Naive thymus-derived CD8-positive, alpha-beta T cell (primary cell): ENCODE data around the gene STK32B. TPM values are rescaled to one million over a fixed set of nuclear protein-coding genes. Genes with fewer than 3 reads are reported as not detected.
"Not testable (repeated sequence)": the region's sequence is repeated elsewhere in the genome, so short reads cannot be mapped to it uniquely, and the experiment has no call there.

ENCODE experiments used
- ATAC-seq, 2 donors: fragments of 150-1000 bp; cut with Tn5 transposase in 1 of 2; sonication (Bioruptor Pico), chemical (Tn5 transposase) in 1 of 2; 1 replicate in 1 of 2; 2 replicates in 1 of 2; pipeline ENCODE4 v1.10.0; 2021; ENCODE audit warnings: mild to moderate bottlenecking in 2 of 2, moderate library complexity in 2 of 2
- POLR2A ChIA-PET: fragments of 350-600 bp; sonication (Branson Sonifier 250); formaldehyde crosslinking; loops from one replicate; lab custom pipeline; 2021; ENCODE audit warnings: antibody characterized with exemption; lab: Charles Lee
- DNase-seq, 10 donors: peaks; one replicate each; pipeline versions ENCODE4 v3.0.0 to v3.0.0-alpha.2; 2020 to 2022
- H3K27ac Mint-ChIP-seq, 10 donors: one replicate each; pipeline ENCODE4 v1.8.0; 2020 to 2022; ENCODE audit warnings: mild to moderate bottlenecking in 10 of 10, mixed read lengths in 10 of 10, moderate library complexity in 4 of 10, inconsistent platforms in 1 of 10
- H3K27me3 Mint-ChIP-seq, 5 donors: one replicate each; pipeline ENCODE4 v1.8.0; 2021 to 2022; ENCODE audit warnings: mixed read lengths in 5 of 5
- H3K36me3 Mint-ChIP-seq, 3 donors: one replicate each; pipeline ENCODE4 v1.8.0; 2020 to 2022; ENCODE audit warnings: mixed read lengths in 3 of 3, mild to moderate bottlenecking in 2 of 3, inconsistent platforms in 1 of 3
- H3K4me1 Mint-ChIP-seq, 4 donors: one replicate each; pipeline ENCODE4 v1.8.0; 2021 to 2022; ENCODE audit warnings: mixed read lengths in 4 of 4
- H3K4me3 Mint-ChIP-seq, 10 donors: one replicate each; pipeline ENCODE4 v1.8.0; 2020 to 2022; ENCODE audit warnings: mild to moderate bottlenecking in 10 of 10, mixed read lengths in 10 of 10, moderate library complexity in 6 of 10, inconsistent platforms in 1 of 10
- H3K9me3 Mint-ChIP-seq, 9 donors: one replicate each; pipeline ENCODE4 v1.8.0; 2020 to 2022; ENCODE audit warnings: mixed read lengths in 9 of 9, mild to moderate bottlenecking in 3 of 9, inconsistent platforms in 1 of 9, moderate library complexity in 1 of 9
- polyA plus RNA-seq, 3 donors: library from polyadenylated mRNA; unstranded; fragments of 300-500 nt; fragmentation: Illumina TruSeq; gene quantifications; one replicate each; pipeline ENCODE4 v1.2.3, GENCODE V29; 2021
- total RNA-seq, 8 experiments: library from RNA in 2 of 8; stranded (reverse) in 2 of 8; gene quantifications; one replicate each; pipeline ENCODE4 v1.2.3 and lab custom pipeline; 2021 to 2026

The STK32B gene
- total and polyA plus RNA-seq, 5 experiments from 2014 or later = not detected

DNA sequence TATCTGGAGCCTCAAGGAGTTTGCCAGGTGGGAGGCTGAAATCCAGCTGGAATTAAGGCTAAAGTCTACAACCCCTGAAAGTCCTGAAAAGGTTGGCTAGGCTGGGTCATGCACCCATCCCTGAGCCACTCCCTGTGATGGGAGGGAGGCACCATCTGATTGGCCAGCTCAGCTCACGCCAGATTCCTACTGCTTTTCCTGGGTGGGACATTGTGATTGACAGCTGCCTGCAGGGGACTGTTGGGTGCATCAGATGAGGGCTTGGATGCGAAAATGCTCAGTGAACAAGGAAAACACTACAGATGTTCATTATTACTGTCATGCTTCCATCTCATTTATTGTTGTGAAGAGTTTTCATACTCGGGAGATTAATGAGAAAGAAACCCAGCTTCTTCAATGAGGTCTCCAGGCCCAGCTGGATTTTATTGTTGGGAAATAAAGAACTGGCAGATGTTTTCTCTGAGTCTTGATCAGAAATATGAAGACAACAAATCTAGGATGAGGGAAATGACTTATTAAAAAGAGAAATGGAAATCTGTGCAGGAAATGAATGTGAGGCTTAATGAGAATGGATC lies 185.9 kb downstream of the STK32B start:
- H3K4me3 Mint-ChIP-seq = no peak overlapping the region
- no peak for DNase-seq
- H3K9me3 Mint-ChIP-seq = no peaks in the 10 kb centered on the region
- POLR2A ChIA-PET = no interaction called here
- H3K4me1 Mint-ChIP-seq = peaks cover 0 to 2% (median 0%) of the 10 kb centered on the region in 4 donors
- no peak overlapping the region for H3K27ac Mint-ChIP-seq
- H3K36me3 Mint-ChIP-seq = no peaks in the 10 kb centered on the region
- peaks cover 0 to 5% (median 0%) of the 10 kb centered on the region in 5 donors for H3K27me3 Mint-ChIP-seq
- ATAC-seq = no peak

DNA sequence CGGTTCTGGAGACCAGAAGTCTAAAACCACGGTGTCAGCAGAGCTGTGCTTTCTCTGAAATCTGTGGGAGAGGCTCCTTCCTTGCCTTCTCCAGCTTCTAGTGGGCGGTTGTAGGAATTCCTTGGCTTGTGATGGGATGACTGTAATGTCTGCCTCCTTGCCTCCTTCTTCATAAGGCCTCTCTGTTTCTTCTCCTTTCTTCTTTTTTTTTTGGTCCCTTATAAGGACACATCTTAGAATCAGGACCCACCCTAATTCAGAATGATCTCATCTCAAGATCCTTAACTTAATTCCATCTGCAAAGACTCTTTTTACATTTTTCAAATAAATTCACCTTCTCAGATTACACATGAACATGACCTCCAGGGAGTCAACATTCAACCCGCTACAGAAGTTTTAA lies 186.9 kb downstream of the STK32B start:
- Mint-ChIP-seq H3K4me3 (no peak overlapping the region), H3K27me3 (peaks cover 0 to 4% (median 0%) of the 10 kb centered on the region in 5 donors), H3K36me3 (no peaks in the 10 kb centered on the region), H3K4me1 (peaks cover 0 to 2% (median 0%) of the 10 kb centered on the region in 4 donors), H3K9me3 (no peaks in the 10 kb centered on the region), H3K27ac (no peak overlapping the region)
- POLR2A ChIA-PET = no interaction called here
- no peak for ATAC-seq
- DNase-seq = no peak

DNA sequence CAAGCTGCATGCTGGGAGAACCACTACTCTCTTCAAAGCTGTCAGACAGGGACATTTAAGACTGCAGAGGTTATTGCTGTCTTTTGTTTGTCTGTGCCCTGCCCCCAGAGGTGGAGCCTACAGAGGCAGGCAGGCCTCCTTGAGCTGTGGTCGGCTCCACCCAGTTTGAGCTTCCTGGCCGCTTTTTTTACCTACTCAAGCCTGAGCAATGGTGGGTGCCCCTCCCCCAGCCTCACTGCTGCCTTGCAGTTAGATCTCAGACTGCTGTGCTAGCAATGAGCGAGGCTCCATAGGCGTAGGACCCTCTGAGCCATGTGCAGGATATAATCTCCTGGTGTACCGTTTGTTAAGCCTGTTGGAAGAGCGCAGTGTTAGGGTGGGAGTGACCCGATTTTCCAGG lies 195.8 kb downstream of the STK32B start:
- H3K36me3 Mint-ChIP-seq, H3K27me3 Mint-ChIP-seq, ATAC-seq, POLR2A ChIA-PET: not testable (repeated sequence)
- peak overlapping the region in 3 of 10 donors; percentile 33 to 71 (median 63) for H3K27ac Mint-ChIP-seq
- H3K4me1 Mint-ChIP-seq = peaks cover 6 to 20% (median 11%) of the 10 kb centered on the region in 4 donors
- H3K9me3 Mint-ChIP-seq = peaks cover 0 to 19% (median 5%) of the 10 kb centered on the region in 9 donors
- peak overlapping the region in 5 of 10 donors; percentile 12 to 69 (median 48) for H3K4me3 Mint-ChIP-seq
- peak in 4 of 10 donors; percentile 2 to 23 (median 18) for DNase-seq

DNA sequence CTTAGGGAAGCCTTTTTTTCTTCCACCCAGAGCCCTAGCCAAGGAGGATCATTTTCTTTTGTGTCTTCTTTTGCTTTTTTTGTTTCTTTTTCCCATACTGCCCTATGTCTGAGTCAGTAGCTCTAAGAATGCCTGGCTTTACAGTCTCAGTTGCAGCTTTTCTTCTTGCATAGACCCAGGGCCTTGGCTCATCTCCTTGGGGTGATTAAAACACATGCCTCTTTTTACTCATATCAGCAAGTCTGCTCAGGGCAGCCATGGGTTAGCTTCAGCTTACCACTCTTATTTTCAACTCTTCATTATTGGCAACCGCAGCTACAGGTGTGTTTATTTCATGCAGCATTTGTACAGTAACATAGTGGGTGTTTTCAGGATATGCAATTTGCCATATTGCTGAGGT lies 196.5 kb downstream of the STK32B start:
- Mint-ChIP-seq H3K27me3 (peaks cover 0 to 12% (median under 1%) of the 10 kb centered on the region in 5 donors), H3K9me3 (peaks cover 0 to 19% (median 5%) of the 10 kb centered on the region in 9 donors), H3K36me3 (peaks cover 0 to 4% (median 0%) of the 10 kb centered on the region in 3 donors), H3K27ac (no peak overlapping the region), H3K4me1 (peaks cover 6 to 20% (median 11%) of the 10 kb centered on the region in 4 donors), H3K4me3 (peak overlapping the region in 4 of 10 donors; percentile 18 to 66 (median 34))
- POLR2A ChIA-PET = no interaction called here
- no peak for DNase-seq
- no peak for ATAC-seq

- POLR2A ChIA-PET = no interaction called here
- Mint-ChIP-seq H3K4me3 (no peak overlapping the region), H3K27ac (no peak overlapping the region), H3K9me3 (peaks cover 0 to 19% (median 5%) of the 10 kb centered on the region in 9 donors), H3K27me3 (peaks cover 0 to 13% (median 1%) of the 10 kb centered on the region in 5 donors), H3K36me3 (peaks cover 0 to 5% (median 0%) of the 10 kb centered on the region in 3 donors), H3K4me1 (peaks cover 6 to 20% (median 11%) of the 10 kb centered on the region in 4 donors)
- DNase-seq = no peak
- ATAC-seq = no peak
These were observed 198.4 kb downstream of the STK32B start for GRCh38 chr4:5249727-5250126.

DNA sequence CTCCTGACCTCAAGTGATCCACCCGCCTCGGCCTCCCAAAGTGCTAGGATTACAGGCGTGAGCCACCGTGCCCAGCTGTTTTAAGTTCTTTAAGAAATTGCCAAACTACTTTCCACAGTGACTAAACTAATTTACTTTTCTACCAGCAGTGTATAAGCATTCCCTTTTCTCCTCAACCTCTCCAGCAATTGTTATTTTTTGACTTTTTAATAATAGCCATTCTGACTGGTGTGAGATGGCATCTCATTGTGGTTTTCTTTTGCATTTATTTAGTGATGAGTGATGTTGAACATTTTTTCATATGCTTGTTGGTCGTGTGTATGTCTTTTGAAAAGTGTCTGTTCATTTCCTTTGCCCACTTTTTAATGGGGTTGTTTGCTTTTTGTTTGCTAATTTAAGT lies 199.3 kb downstream of the STK32B start:
- peaks cover 0 to 11% (median 1%) of the 10 kb centered on the region in 5 donors for H3K27me3 Mint-ChIP-seq
- ATAC-seq, DNase-seq, H3K27ac Mint-ChIP-seq, H3K36me3 Mint-ChIP-seq, POLR2A ChIA-PET, H3K4me3 Mint-ChIP-seq: not testable (repeated sequence)
- H3K4me1 Mint-ChIP-seq = peaks cover 6 to 20% (median 11%) of the 10 kb centered on the region in 4 donors
- H3K9me3 Mint-ChIP-seq = peaks cover 0 to 19% (median 5%) of the 10 kb centered on the region in 9 donors

DNA sequence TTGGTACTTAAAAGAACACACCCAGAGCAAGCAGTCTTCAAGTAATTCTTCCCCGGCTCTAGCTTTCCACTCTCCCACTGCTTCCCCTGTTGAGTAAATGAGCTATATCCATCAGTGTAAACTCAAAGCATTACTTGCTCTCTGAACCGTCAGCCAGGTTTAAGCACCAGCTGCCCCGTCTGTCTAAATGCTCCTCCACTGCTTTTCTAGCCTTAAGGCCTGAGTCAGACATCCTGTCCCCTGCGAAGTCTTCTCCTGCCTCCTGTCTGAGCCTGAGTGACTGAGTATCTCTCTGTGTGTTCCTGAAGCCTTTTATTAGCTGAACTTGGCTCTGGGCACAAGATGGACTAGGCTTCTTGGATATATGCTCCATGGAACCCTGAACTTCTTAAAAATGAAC lies 205.1 kb downstream of the STK32B start:
- Mint-ChIP-seq H3K27me3 (peaks cover 0 to 7% (median 1%) of the 10 kb centered on the region in 5 donors), H3K27ac (no peak overlapping the region), H3K4me3 (no peak overlapping the region), H3K36me3 (peaks cover 0 to 5% (median 0%) of the 10 kb centered on the region in 3 donors), H3K9me3 (peaks cover 0 to 6% (median 0%) of the 10 kb centered on the region in 9 donors), H3K4me1 (peaks cover 0 to 3% (median 0%) of the 10 kb centered on the region in 4 donors)
- ATAC-seq = no peak
- no peak for DNase-seq
- POLR2A ChIA-PET = no interaction called here

GRCh38 chr4:5257086-5257485 lies 205.8 kb downstream of the STK32B start:
- no peak overlapping the region for H3K4me3 Mint-ChIP-seq
- H3K36me3 Mint-ChIP-seq = peaks cover 0 to 5% (median 0%) of the 10 kb centered on the region in 3 donors
- H3K4me1 Mint-ChIP-seq = peaks cover 0 to 3% (median 0%) of the 10 kb centered on the region in 4 donors
- no peak for DNase-seq
- POLR2A ChIA-PET = no interaction called here
- ATAC-seq = no peak
- peaks cover 0 to 7% (median 1%) of the 10 kb centered on the region in 5 donors for H3K27me3 Mint-ChIP-seq
- H3K27ac Mint-ChIP-seq = no peak overlapping the region
- H3K9me3 Mint-ChIP-seq = peaks cover 0 to 6% (median 0%) of the 10 kb centered on the region in 9 donors

DNA sequence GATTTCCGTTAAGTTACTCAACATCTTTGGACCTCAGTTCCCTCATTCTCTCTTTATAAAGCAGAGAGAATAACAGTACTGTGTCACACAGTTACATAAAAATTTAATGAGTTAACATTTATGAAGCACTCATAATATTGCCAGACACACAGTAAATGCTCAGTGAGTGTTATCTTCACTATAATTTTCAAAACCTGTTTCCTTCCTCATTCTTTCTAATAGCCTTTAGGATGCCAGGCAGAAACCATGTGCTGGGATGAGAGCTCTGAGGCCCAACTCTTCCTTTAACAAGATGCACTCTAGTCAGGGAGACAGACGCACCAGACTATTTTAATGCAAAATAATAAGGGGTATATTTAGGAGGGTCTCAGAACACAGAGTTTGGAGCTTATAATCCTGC lies 208.2 kb downstream of the STK32B start:
- no peak for DNase-seq
- H3K27me3 Mint-ChIP-seq = peaks cover 0 to 4% (median 0%) of the 10 kb centered on the region in 5 donors
- peaks cover 0 to 3% (median 0%) of the 10 kb centered on the region in 4 donors for H3K4me1 Mint-ChIP-seq
- POLR2A ChIA-PET = no interaction called here
- no peak overlapping the region for H3K4me3 Mint-ChIP-seq
- no peaks in the 10 kb centered on the region for H3K9me3 Mint-ChIP-seq
- H3K36me3 Mint-ChIP-seq = no peaks in the 10 kb centered on the region
- ATAC-seq = no peak
- no peak overlapping the region for H3K27ac Mint-ChIP-seq

DNA sequence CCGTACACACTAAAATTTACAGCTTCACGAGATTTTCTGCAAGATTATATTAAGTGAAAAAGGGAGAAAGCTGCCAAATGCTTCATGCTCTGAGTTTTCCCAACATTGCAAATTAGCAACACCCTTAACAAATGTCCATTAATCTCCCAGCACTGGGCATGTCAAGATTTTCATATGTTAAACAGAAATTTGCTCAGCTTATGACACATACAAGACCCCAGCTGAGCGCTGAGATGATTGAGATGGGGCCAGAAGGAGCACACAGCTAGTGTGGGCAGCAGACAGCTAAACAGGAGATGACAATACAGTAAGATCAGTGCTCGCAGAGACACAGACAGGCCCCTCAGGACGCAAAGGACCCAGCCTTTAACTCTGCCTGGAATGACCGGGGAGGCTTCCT lies 208.8 kb downstream of the STK32B start:
- Mint-ChIP-seq H3K9me3 (no peaks in the 10 kb centered on the region), H3K27ac (peak overlapping the region in 1 of 10 donors; percentile 57), H3K4me3 (no peak overlapping the region), H3K27me3 (peaks cover 0 to 4% (median 0%) of the 10 kb centered on the region in 5 donors), H3K36me3 (no peaks in the 10 kb centered on the region), H3K4me1 (peaks cover 0 to 3% (median 0%) of the 10 kb centered on the region in 4 donors)
- no peak for ATAC-seq
- DNase-seq = no peak
- POLR2A ChIA-PET = no interaction called here

GRCh38 chr4:5261866-5262265 lies 210.6 kb downstream of the STK32B start:
- H3K27me3 Mint-ChIP-seq = peaks cover 0 to 4% (median 0%) of the 10 kb centered on the region in 5 donors
- DNase-seq (no peak), ATAC-seq (no peak)
- H3K27ac Mint-ChIP-seq = no peak overlapping the region
- H3K9me3 Mint-ChIP-seq = no peaks in the 10 kb centered on the region
- H3K36me3 Mint-ChIP-seq = no peaks in the 10 kb centered on the region
- POLR2A ChIA-PET = no interaction called here
- peaks cover 0 to 3% (median 0%) of the 10 kb centered on the region in 4 donors for H3K4me1 Mint-ChIP-seq
- H3K4me3 Mint-ChIP-seq = no peak overlapping the region

- Mint-ChIP-seq H3K36me3 (no peaks in the 10 kb centered on the region), H3K27me3 (peaks cover 0 to 2% (median 0%) of the 10 kb centered on the region in 5 donors), H3K4me3 (no peak overlapping the region), H3K27ac (no peak overlapping the region), H3K9me3 (no peaks in the 10 kb centered on the region), H3K4me1 (no peaks in the 10 kb centered on the region)
- DNase-seq (no peak), ATAC-seq (no peak)
- POLR2A ChIA-PET = no interaction called here
These were observed 215.7 kb downstream of the STK32B start for GRCh38 chr4:5266991-5267390.

GRCh38 chr4:5267408-5267807 lies 216.1 kb downstream of the STK32B start:
- H3K36me3 Mint-ChIP-seq = no peaks in the 10 kb centered on the region
- ATAC-seq (no peak), DNase-seq (no peak)
- POLR2A ChIA-PET = no interaction called here
- H3K4me3 Mint-ChIP-seq = no peak overlapping the region
- H3K9me3 Mint-ChIP-seq = no peaks in the 10 kb centered on the region
- no peaks in the 10 kb centered on the region for H3K4me1 Mint-ChIP-seq
- H3K27ac Mint-ChIP-seq = no peak overlapping the region
- H3K27me3 Mint-ChIP-seq = peaks cover 0 to 2% (median 0%) of the 10 kb centered on the region in 5 donors
